Brain pericyte (primary cell): ENCODE results near the gene CFB.
"Not testable (repeated sequence)": the region's sequence is repeated elsewhere in the genome, so short reads cannot be mapped to it uniquely, and the experiment has no call there.

Experiments
- DNase-seq: peaks from one replicate; pipeline ENCODE4 v3.0.0-alpha.2; 2012; ENCODE audit warnings: low read depth, low spot score

The CFB gene

GRCh38 chr6:31945507-31946369, at the start of gene CFB:
Gene CFB, plus strand, starts transcription at chr6:31946095. Its CDS starts 127 bp downstream, at chr6:31946222.
- no peak for DNase-seq

- DNase-seq: no peak
Observed at GRCh38 chr6:31896493-31896855, 49.4 kb upstream of the CFB start.

- DNase-seq: no peak
Observed at GRCh38 chr6:31896856-31897611, 48.9 kb upstream of the CFB start.

GRCh38 chr6:31897612-31898382, 48.1 kb upstream of the CFB start, which contains the start of gene EHMT2:
Gene EHMT2, minus strand, starts transcription at chr6:31897698. Its CDS starts 21 bp downstream, at chr6:31897677.
- peak; percentile 49 for DNase-seq

GRCh38 chr6:31898383-31899011, 47.4 kb upstream of the CFB start:
- DNase-seq: no peak

GRCh38 chr6:31899215-31899614, 46.7 kb upstream of the CFB start:
- DNase-seq: no peak

GRCh38 chr6:31899882-31900722, 45.8 kb upstream of the CFB start:
- DNase-seq: no peak

GRCh38 chr6:31900917-31901414, 44.9 kb upstream of the CFB start:
- no peak for DNase-seq

- DNase-seq: no peak
Observed at GRCh38 chr6:31901415-31901952, 44.4 kb upstream of the CFB start.

GRCh38 chr6:31901953-31902643, 43.8 kb upstream of the CFB start, which contains the start of gene ZBTB12:
Gene ZBTB12, minus strand, starts transcription at chr6:31902086. Its CDS starts 781 bp downstream, at chr6:31901305.
- DNase-seq: peak; percentile 84

- no peak for DNase-seq
Observed at GRCh38 chr6:31903957-31904356, 41.9 kb upstream of the CFB start.

- no peak for DNase-seq
Observed at GRCh38 chr6:31905041-31905440, 40.9 kb upstream of the CFB start.

- no peak for DNase-seq
Observed at GRCh38 chr6:31906122-31906521, 39.8 kb upstream of the CFB start.

- DNase-seq: not testable (repeated sequence)
Observed at GRCh38 chr6:31906727-31907126, 39.2 kb upstream of the CFB start.

GRCh38 chr6:31907158-31907813, 38.6 kb upstream of the CFB start:
- no peak for DNase-seq

GRCh38 chr6:31908255-31908654, 37.6 kb upstream of the CFB start:
- DNase-seq: not testable (repeated sequence)

- no peak for DNase-seq
Observed at GRCh38 chr6:31908791-31909190, 37.1 kb upstream of the CFB start.

- not testable (repeated sequence) for DNase-seq
Observed at GRCh38 chr6:31909298-31909697, 36.6 kb upstream of the CFB start.
